ENCODE measurements around the gene IL7R. TPM values are rescaled to one million over a fixed set of nuclear protein-coding genes. Genes with fewer than 3 reads are reported as not detected.

IL7R gene
- total RNA-seq, 1 donor from 2014 or later = 60.9 TPM

- no peak for DNase-seq (ENCODE audit: low spot score)
- intact Hi-C loops (cut with micrococcal nuclease) = loop anchor here (1.0 to 2.0 kb wide), 8 partner anchors 16 to 287 kb away; partner anchors contain the start of gene SPEF2
- Mint-ChIP-seq H3K9me3 (peaks cover 7% of the 10 kb centered on the region), H3K36me3 (ENCODE audit: low read depth) (peaks cover 20% of the 10 kb centered on the region), H3K4me3 (ENCODE audit: low read depth) (no peak overlapping the region), H3K4me1 (ENCODE audit: low read depth) (peaks cover 84% of the 10 kb centered on the region), H3K27me3 (ENCODE audit: low read depth) (no peaks in the 10 kb centered on the region), H3K27ac (peak overlapping the region; percentile 85)
Measured at GRCh38 chr5:35903631-35904203, 47.0 kb downstream of the IL7R start.

DNA sequence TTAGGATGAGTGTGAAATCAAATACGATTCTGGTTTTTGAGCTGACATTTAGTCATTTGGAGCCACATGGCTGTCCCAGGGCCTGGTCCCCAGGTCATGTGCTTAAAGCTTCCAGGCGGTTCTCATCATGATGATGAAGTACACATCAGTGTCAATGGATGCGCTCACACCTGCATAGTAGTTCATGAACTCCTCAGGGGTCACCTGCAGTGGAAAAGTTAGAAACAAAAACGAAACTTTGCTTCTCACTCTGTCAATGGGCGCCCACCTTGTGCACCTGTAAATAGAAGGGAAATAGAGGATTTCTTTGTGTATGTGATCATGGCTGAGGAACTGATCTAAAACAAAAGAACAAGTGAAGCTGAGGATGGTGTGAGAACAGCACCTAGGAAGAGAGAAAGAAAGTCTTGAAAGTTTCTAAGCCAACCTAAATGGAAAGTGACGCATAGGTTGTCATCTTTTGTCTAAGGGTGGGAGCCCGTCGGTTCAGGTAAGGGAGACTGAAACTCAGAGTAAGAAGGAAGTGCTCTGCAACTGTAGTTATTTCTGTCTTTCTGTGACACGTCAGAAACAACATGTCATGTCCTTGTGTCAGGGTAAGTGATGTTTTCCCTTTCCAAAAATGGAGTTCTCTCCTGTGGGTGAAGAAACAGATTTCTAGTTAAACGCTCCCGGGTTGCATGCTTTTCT, 47.9 kb downstream of the IL7R start:
- intact Hi-C loops (cut with micrococcal nuclease) = loop anchor here (1.0 to 5.0 kb wide), 8 partner anchors 15 to 288 kb away; partner anchors contain the start of gene SPEF2

GRCh38 chr5:35908228-35908627, 51.5 kb downstream of the IL7R start:
- H3K27me3 Mint-ChIP-seq (ENCODE audit: low read depth) = no peaks in the 10 kb centered on the region
- intact Hi-C loops (cut with micrococcal nuclease) = loop anchor here (1.0 to 5.0 kb wide), 5 partner anchors 11 to 236 kb away; no protein-coding TSS in a partner anchor
- peaks cover 61% of the 10 kb centered on the region for H3K4me1 Mint-ChIP-seq (ENCODE audit: low read depth)
- peaks cover 38% of the 10 kb centered on the region for H3K36me3 Mint-ChIP-seq (ENCODE audit: low read depth)
- H3K27ac Mint-ChIP-seq = peak overlapping the region; percentile 89
- no peak for DNase-seq (ENCODE audit: low spot score)
- H3K4me3 Mint-ChIP-seq (ENCODE audit: low read depth) = no peak overlapping the region
- H3K9me3 Mint-ChIP-seq = peaks cover 35% of the 10 kb centered on the region

More for the DNA sequence above, 47.9 kb downstream of the IL7R start:
- H3K4me1 Mint-ChIP-seq (ENCODE audit: low read depth) = peaks cover 81% of the 10 kb centered on the region
- peaks cover 7% of the 10 kb centered on the region for H3K9me3 Mint-ChIP-seq
- DNase-seq (ENCODE audit: low spot score) = no peak
- peaks cover 20% of the 10 kb centered on the region for H3K36me3 Mint-ChIP-seq (ENCODE audit: low read depth)
- no peaks in the 10 kb centered on the region for H3K27me3 Mint-ChIP-seq (ENCODE audit: low read depth)
- H3K27ac Mint-ChIP-seq = peak overlapping the region; percentile 85
- no peak overlapping the region for H3K4me3 Mint-ChIP-seq (ENCODE audit: low read depth)

- peaks cover 40% of the 10 kb centered on the region for H3K36me3 Mint-ChIP-seq (ENCODE audit: low read depth)
- peaks cover 55% of the 10 kb centered on the region for H3K4me1 Mint-ChIP-seq (ENCODE audit: low read depth)
- peak overlapping the region; percentile 89 for H3K27ac Mint-ChIP-seq
- peaks cover 35% of the 10 kb centered on the region for H3K9me3 Mint-ChIP-seq
- intact Hi-C loops (cut with micrococcal nuclease) = loop anchor here (1.0 to 5.0 kb wide), 5 partner anchors 10 to 237 kb away; no protein-coding TSS in a partner anchor
- no peak overlapping the region for H3K4me3 Mint-ChIP-seq (ENCODE audit: low read depth)
- no peak for DNase-seq (ENCODE audit: low spot score)
- H3K27me3 Mint-ChIP-seq (ENCODE audit: low read depth) = no peaks in the 10 kb centered on the region
Measured at GRCh38 chr5:35908814-35909213, 52.1 kb downstream of the IL7R start.

- Mint-ChIP-seq H3K4me3 (ENCODE audit: low read depth) (no peak overlapping the region), H3K27ac (peak overlapping the region; percentile 83), H3K27me3 (ENCODE audit: low read depth) (no peaks in the 10 kb centered on the region), H3K36me3 (ENCODE audit: low read depth) (peaks cover 43% of the 10 kb centered on the region), H3K9me3 (peaks cover 39% of the 10 kb centered on the region), H3K4me1 (ENCODE audit: low read depth) (peaks cover 37% of the 10 kb centered on the region)
- DNase-seq (ENCODE audit: low spot score) = no peak
- intact Hi-C loops (cut with micrococcal nuclease) = loop anchor here (1.0 kb wide), 3 partner anchors 11 to 63 kb away; partner anchors contain the start of gene IL7R
Measured at GRCh38 chr5:35919191-35919590, 62.5 kb downstream of the IL7R start.

- intact Hi-C loops (cut with micrococcal nuclease) = loop anchor here (5.0 kb wide), 1 partner anchor 1424 kb away; no protein-coding TSS in a partner anchor
- peaks cover 51% of the 10 kb centered on the region for H3K4me1 Mint-ChIP-seq (ENCODE audit: low read depth)
Measured at GRCh38 chr5:35920890-35921289, 64.2 kb downstream of the IL7R start.

DNA sequence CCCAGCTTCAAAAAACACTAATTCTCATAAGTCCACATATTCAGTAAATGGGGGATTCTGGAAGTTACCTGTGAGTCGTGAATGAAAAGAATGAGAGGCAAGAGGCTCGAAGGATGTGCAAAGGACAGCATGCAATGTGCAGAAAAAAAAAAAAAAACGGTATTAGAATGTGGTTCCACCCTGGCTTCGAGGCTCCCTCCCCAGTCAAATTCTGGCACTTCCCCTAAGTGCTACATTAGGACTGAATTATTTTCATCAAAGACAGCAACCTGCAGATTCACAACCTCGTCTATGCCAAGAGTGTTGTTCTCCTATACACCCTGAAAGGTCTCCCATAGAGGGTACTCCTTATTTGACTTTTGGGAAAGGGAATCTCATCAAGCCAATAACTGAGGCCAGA, 65.2 kb downstream of the IL7R start:
- Mint-ChIP-seq H3K4me3 (ENCODE audit: low read depth) (no peak overlapping the region), H3K9me3 (peaks cover 19% of the 10 kb centered on the region), H3K4me1 (ENCODE audit: low read depth) (peaks cover 59% of the 10 kb centered on the region), H3K27me3 (ENCODE audit: low read depth) (no peaks in the 10 kb centered on the region), H3K27ac (no peak overlapping the region), H3K36me3 (ENCODE audit: low read depth) (peaks cover 23% of the 10 kb centered on the region)
- intact Hi-C loops (cut with micrococcal nuclease) = loop anchor here (5.0 kb wide), 1 partner anchor 1425 kb away; no protein-coding TSS in a partner anchor
- DNase-seq (ENCODE audit: low spot score) = no peak

More at GRCh38 chr5:35920890-35921289, 64.2 kb downstream of the IL7R start:
- DNase-seq (ENCODE audit: low spot score) = no peak
- Mint-ChIP-seq H3K27ac (no peak overlapping the region), H3K9me3 (peaks cover 26% of the 10 kb centered on the region), H3K27me3 (ENCODE audit: low read depth) (no peaks in the 10 kb centered on the region), H3K4me3 (ENCODE audit: low read depth) (no peak overlapping the region), H3K36me3 (ENCODE audit: low read depth) (peaks cover 30% of the 10 kb centered on the region)

DNA sequence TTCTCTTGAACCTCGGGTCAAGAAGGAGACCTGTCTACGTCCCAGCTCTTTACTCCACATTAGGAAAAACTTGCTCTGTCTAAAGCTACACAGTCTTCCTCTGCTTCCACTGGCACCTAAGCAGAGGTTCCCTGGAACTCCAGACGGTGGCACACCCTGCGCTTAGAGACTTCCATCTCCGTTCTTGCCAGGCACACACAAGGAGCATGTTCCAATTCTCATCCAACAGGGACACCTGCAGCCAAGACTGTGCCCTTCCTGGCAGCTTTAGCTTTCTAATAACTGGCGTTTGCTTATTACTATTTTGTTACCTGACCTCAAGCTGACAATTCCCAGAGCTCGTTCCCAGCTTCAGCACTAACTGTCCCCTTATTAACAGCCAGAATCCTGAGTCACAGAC, 65.8 kb downstream of the IL7R start:
- Mint-ChIP-seq H3K4me1 (ENCODE audit: low read depth) (peaks cover 59% of the 10 kb centered on the region), H3K27me3 (ENCODE audit: low read depth) (peaks cover under 1% of the 10 kb centered on the region), H3K27ac (peak overlapping the region; percentile 17), H3K9me3 (peaks cover 19% of the 10 kb centered on the region), H3K36me3 (ENCODE audit: low read depth) (peaks cover 23% of the 10 kb centered on the region), H3K4me3 (ENCODE audit: low read depth) (no peak overlapping the region)
- intact Hi-C loops (cut with micrococcal nuclease) = loop anchor here (5.0 kb wide), 1 partner anchor 1425 kb away; no protein-coding TSS in a partner anchor
- no peak for DNase-seq (ENCODE audit: low spot score)

- Mint-ChIP-seq H3K27ac (peak overlapping the region; percentile 69), H3K36me3 (ENCODE audit: low read depth) (peaks cover 12% of the 10 kb centered on the region), H3K9me3 (peaks cover 8% of the 10 kb centered on the region), H3K4me3 (ENCODE audit: low read depth) (peak overlapping the region; percentile 6), H3K27me3 (ENCODE audit: low read depth) (peaks cover 2% of the 10 kb centered on the region), H3K4me1 (ENCODE audit: low read depth) (peaks cover 48% of the 10 kb centered on the region)
- DNase-seq (ENCODE audit: low spot score) = no peak
- intact Hi-C loops (cut with micrococcal nuclease) = loop anchor here (1.0 to 5.0 kb wide), 8 partner anchors 20 to 1427 kb away; no protein-coding TSS in a partner anchor
Measured at GRCh38 chr5:35924122-35924949, 67.6 kb downstream of the IL7R start.

DNA sequence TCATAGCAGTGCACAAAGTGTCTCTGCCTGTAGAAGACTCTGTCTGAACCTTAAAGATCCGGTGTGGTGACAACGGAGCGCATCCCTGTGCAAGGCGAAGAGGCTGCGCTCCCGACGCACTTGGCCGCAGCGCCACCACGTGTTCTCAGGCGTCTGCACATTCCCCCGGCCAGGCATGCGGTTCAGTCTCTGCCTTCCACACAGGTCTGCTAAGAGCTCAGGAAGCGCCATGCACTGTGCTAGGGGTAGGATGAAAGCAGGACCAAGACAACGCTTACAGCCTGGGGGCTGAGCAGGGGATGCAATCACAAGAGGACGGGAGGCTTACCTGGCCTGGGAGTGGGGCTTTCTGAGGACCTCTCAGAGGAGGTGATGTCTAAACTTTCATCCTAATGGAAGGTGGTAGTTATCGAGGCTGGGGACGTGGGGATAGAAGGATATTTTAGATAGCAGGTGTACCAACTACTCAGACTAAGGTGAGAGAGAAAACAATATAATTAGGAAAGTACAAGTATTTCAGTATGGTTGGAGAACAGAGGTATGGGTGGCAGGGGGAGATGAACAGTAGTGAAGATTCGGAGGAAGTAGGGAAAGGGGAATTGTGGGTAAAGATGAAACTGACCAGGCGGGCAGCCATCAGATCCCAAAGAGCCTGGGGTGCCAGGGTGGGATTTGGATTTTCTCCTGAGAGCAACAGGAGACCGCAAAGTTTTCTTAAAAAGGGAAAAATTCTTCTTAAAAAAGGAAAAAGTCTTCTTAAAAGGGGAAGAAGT, 68.4 kb downstream of the IL7R start:
- Mint-ChIP-seq H3K27me3 (ENCODE audit: low read depth) (peaks cover 2% of the 10 kb centered on the region), H3K27ac (peak overlapping the region; percentile 69), H3K9me3 (peaks cover under 1% of the 10 kb centered on the region), H3K4me1 (ENCODE audit: low read depth) (peaks cover 44% of the 10 kb centered on the region), H3K4me3 (ENCODE audit: low read depth) (peak overlapping the region; percentile 64), H3K36me3 (ENCODE audit: low read depth) (peaks cover 7% of the 10 kb centered on the region)
- intact Hi-C loops (cut with micrococcal nuclease) = loop anchor here (1.0 to 5.0 kb wide), 8 partner anchors 21 to 1428 kb away; no protein-coding TSS in a partner anchor
- peak; percentile 82 for DNase-seq (ENCODE audit: low spot score)

GRCh38 chr5:35926389-35927051, 69.8 kb downstream of the IL7R start:
- H3K9me3 Mint-ChIP-seq = no peaks in the 10 kb centered on the region
- DNase-seq (ENCODE audit: low spot score) = peak; percentile 45
- peaks cover 2% of the 10 kb centered on the region for H3K27me3 Mint-ChIP-seq (ENCODE audit: low read depth)
- H3K36me3 Mint-ChIP-seq (ENCODE audit: low read depth) = no peaks in the 10 kb centered on the region
- H3K27ac Mint-ChIP-seq = no peak overlapping the region
- peaks cover 37% of the 10 kb centered on the region for H3K4me1 Mint-ChIP-seq (ENCODE audit: low read depth)
- H3K4me3 Mint-ChIP-seq (ENCODE audit: low read depth) = peak overlapping the region; percentile 18
- intact Hi-C loops (cut with micrococcal nuclease) = loop anchor here (1.0 kb wide), 3 partner anchors 275 to 837 kb away; partner anchors contain the start of gene SPEF2
